HCEC 1CT (cell line): ENCODE results near the gene FCRL6.
A peak's percentile ranks its signal among the peaks of the same experiment; 100 is the strongest.

Experiments
- DNase-seq: peaks from one replicate; pipeline ENCODE4 v3.0.0-alpha.2; 2017

FCRL6 gene

GRCh38 chr1:159802111-159802510 is at the start of gene FCRL6:
Gene FCRL6, plus strand, starts transcription at chr1:159802360. Its CDS starts 65 bp downstream, at chr1:159802425.
- DNase-seq, result no peak

- no peak for DNase-seq
These were observed 48.8 kb upstream of the FCRL6 start for GRCh38 chr1:159753386-159753785.

GRCh38 chr1:159755451-159756007 is 46.6 kb upstream of the FCRL6 start:
- DNase-seq, result no peak

- DNase-seq, result peak; percentile 4
These were observed 45.8 kb upstream of the FCRL6 start for GRCh38 chr1:159756397-159756796.

- DNase-seq, result no peak
These were observed 38.5 kb upstream of the FCRL6 start for GRCh38 chr1:159763686-159764085.

GRCh38 chr1:159765806-159766205 is 36.4 kb upstream of the FCRL6 start:
- DNase-seq, result no peak

GRCh38 chr1:159771127-159771895 is 30.8 kb upstream of the FCRL6 start:
- DNase-seq, result no peak

GRCh38 chr1:159774465-159774864 is 27.7 kb upstream of the FCRL6 start:
- DNase-seq, result no peak

- DNase-seq, result peak; percentile 39
These were observed 26.4 kb upstream of the FCRL6 start for GRCh38 chr1:159775716-159776115.

- DNase-seq, result no peak
These were observed 23.9 kb upstream of the FCRL6 start for GRCh38 chr1:159778266-159778665.

GRCh38 chr1:159779403-159779851 is 22.7 kb upstream of the FCRL6 start:
- peak; percentile 84 for DNase-seq

- DNase-seq, result peak; percentile 96
These were observed 21.3 kb upstream of the FCRL6 start, which contains the start of gene DUSP23 for GRCh38 chr1:159780583-159781582. Gene DUSP23, plus strand, starts transcription at chr1:159780962. Its CDS starts 139 bp downstream, at chr1:159781101.

GRCh38 chr1:159781992-159782391 is 20.2 kb upstream of the FCRL6 start:
- no peak for DNase-seq

GRCh38 chr1:159783724-159784123 is 18.4 kb upstream of the FCRL6 start:
- DNase-seq, result no peak

- DNase-seq, result no peak
These were observed 15.7 kb upstream of the FCRL6 start for GRCh38 chr1:159786465-159786864.

GRCh38 chr1:159786966-159787365 is 15.2 kb upstream of the FCRL6 start:
- DNase-seq, result no peak

GRCh38 chr1:159790237-159790917 is 11.8 kb upstream of the FCRL6 start:
- peak; percentile 22 for DNase-seq

GRCh38 chr1:159791031-159791430 is 11.1 kb upstream of the FCRL6 start:
- no peak for DNase-seq

GRCh38 chr1:159791461-159791860 is 10.7 kb upstream of the FCRL6 start:
- no peak for DNase-seq

GRCh38 chr1:159795534-159795933 is 6.6 kb upstream of the FCRL6 start:
- DNase-seq, result no peak

- DNase-seq, result peak; percentile 91
These were observed 3.3 kb upstream of the FCRL6 start for GRCh38 chr1:159798893-159799292.

- no peak for DNase-seq
These were observed 2.6 kb upstream of the FCRL6 start for GRCh38 chr1:159799446-159799985.
